OCI-LY1 (cell line): ENCODE measurements around the gene ADGB.

Experiments used
- H2AFZ ChIP-seq: fragments of 200-600 bp; sonication (generic), shearing (Covaris generic); 2 replicates; pipeline ENCODE4 v1.6.0; 2014; ENCODE audit warnings: antibody characterized with exemption, mild to moderate bottlenecking, low read length
- H3F3A ChIP-seq: fragments of 200-600 bp; sonication (generic), shearing (Covaris generic); 2 replicates; pipeline ENCODE4 v1.6.0; 2014; ENCODE audit warnings: mild to moderate bottlenecking, antibody characterized with exemption, low read length, moderate library complexity; ENCODE audit not compliant: insufficient read depth
- H3K27ac ChIP-seq: fragments of 200-600 bp; sonication (generic); 2 replicates; pipeline ENCODE4 v1.5.1; 2014; ENCODE audit warnings: low read length, mixed run types, mild to moderate bottlenecking, low read depth; ENCODE audit not compliant: poor library complexity, severe bottlenecking
- H3K27me3 ChIP-seq: fragments of 200-600 bp; sonication (generic); 2 replicates; pipeline ENCODE4 v1.6.0; 2014; ENCODE audit warnings: antibody characterized with exemption, mild to moderate bottlenecking, low read length, moderate library complexity; ENCODE audit not compliant: insufficient read depth
- H3K36me3 ChIP-seq: fragments of 200-600 bp; sonication (generic); 2 replicates; pipeline ENCODE4 v1.6.1; 2014; ENCODE audit warnings: mild to moderate bottlenecking, antibody characterized with exemption, low read length, moderate library complexity, mixed read lengths; ENCODE audit not compliant: insufficient read depth
- H3K4me1 ChIP-seq: fragments of 200-600 bp; sonication (generic); 2 replicates; pipeline ENCODE4 v1.5.1; 2014; ENCODE audit warnings: mild to moderate bottlenecking, low read length, moderate library complexity; ENCODE audit not compliant: insufficient read depth, severe bottlenecking
- H3K4me2 ChIP-seq: fragments of 200-600 bp; sonication (generic), shearing (Covaris generic); 2 replicates; pipeline ENCODE4 v1.6.1; 2014; ENCODE audit warnings: low read length
- H3K4me3 ChIP-seq: fragments of 200-600 bp; sonication (generic); 2 replicates; pipeline ENCODE4 v1.5.1; 2014; ENCODE audit warnings: low read length, low read depth, mild to moderate bottlenecking, mixed read lengths; ENCODE audit not compliant: poor library complexity, severe bottlenecking
- H3K79me2 ChIP-seq: fragments of 200-600 bp; shearing (Covaris generic); 2 replicates; pipeline ENCODE4 v1.6.1; 2016; ENCODE audit warnings: mixed run types, low read length, mixed read lengths; ENCODE audit not compliant: insufficient read depth
- H3K9ac ChIP-seq: fragments of 200-600 bp; sonication (generic), shearing (Covaris generic); 2 replicates; pipeline ENCODE4 v1.6.1; 2014; ENCODE audit warnings: mild to moderate bottlenecking, low read length, mixed read lengths
- H3K9me2 ChIP-seq: fragments of 200-600 bp; sonication (generic), shearing (Covaris generic); 2 replicates; pipeline ENCODE4 v1.6.1; 2014; ENCODE audit warnings: low read depth, mild to moderate bottlenecking, low read length, mixed read lengths
- H3K9me3 ChIP-seq: fragments of 200-600 bp; shearing (Covaris generic); 2 replicates; pipeline ENCODE4 v1.6.1; 2014; ENCODE audit warnings: low read length, mixed read lengths
- H4K20me1 ChIP-seq: fragments of 200-600 bp; sonication (generic), shearing (Covaris generic); 2 replicates; pipeline ENCODE4 v1.6.0; 2016; ENCODE audit warnings: mild to moderate bottlenecking, low read length; ENCODE audit not compliant: insufficient read depth
- EZH2 ChIP-seq: fragments of 200-600 bp; sonication (generic), shearing (Covaris generic); IDR thresholded peaks from 2 replicates; pipeline ENCODE4 v1.8.0; 2017; ENCODE audit warnings: borderline replicate concordance, mixed run types, mild to moderate bottlenecking, antibody characterized with exemption, low read length, moderate library complexity, mixed read lengths
- TF ChIP-seq, protein P1 (sequence below): fragments of 200-600 bp; sonication (generic), shearing (Covaris generic); IDR thresholded peaks from 2 replicates; pipeline ENCODE4 v1.5.1; 2017; ENCODE audit warnings: mild to moderate bottlenecking, antibody characterized with exemption, low read length, moderate library complexity, mixed read lengths

Gene ADGB

DNA sequence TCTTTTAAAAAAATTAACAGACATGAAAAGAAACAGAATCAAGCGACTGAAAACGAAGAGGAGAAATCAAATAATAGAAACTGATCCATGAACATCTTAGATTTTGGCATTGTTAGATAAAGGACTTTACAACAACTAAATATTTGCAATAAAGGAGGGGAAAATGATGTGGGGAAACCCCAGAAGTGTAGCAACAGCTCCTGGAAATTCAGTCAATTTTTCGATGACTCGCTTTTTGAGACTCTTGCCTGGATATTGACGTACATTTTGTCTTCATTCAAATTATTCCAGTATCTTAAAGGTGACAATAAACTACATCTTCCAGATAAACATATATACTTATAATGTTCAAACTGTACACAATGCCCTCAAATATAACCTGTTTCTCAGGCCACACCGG is 44.1 kb downstream of the ADGB start:
- H3K4me3 ChIP-seq = no peak overlapping the region
- no peaks in the 10 kb centered on the region for H4K20me1 ChIP-seq
- no peaks in the 10 kb centered on the region for H3K4me1 ChIP-seq
- H3K9me3 ChIP-seq = no peaks in the 10 kb centered on the region
- no peak overlapping the region for H3K9ac ChIP-seq
- H3K36me3 ChIP-seq = no peaks in the 10 kb centered on the region
- H3K27me3 ChIP-seq = no peaks in the 10 kb centered on the region
- TF ChIP-seq, protein P1, sequence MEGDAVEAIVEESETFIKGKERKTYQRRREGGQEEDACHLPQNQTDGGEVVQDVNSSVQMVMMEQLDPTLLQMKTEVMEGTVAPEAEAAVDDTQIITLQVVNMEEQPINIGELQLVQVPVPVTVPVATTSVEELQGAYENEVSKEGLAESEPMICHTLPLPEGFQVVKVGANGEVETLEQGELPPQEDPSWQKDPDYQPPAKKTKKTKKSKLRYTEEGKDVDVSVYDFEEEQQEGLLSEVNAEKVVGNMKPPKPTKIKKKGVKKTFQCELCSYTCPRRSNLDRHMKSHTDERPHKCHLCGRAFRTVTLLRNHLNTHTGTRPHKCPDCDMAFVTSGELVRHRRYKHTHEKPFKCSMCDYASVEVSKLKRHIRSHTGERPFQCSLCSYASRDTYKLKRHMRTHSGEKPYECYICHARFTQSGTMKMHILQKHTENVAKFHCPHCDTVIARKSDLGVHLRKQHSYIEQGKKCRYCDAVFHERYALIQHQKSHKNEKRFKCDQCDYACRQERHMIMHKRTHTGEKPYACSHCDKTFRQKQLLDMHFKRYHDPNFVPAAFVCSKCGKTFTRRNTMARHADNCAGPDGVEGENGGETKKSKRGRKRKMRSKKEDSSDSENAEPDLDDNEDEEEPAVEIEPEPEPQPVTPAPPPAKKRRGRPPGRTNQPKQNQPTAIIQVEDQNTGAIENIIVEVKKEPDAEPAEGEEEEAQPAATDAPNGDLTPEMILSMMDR = no peak
- TF ChIP-seq EZH2 = no peak
- H3K4me2 ChIP-seq = no peak overlapping the region
- H3K79me2 ChIP-seq = no peaks in the 10 kb centered on the region
- no peak overlapping the region for H2AFZ ChIP-seq
- no peaks in the 10 kb centered on the region for H3F3A ChIP-seq
- H3K9me2 ChIP-seq = no peaks in the 10 kb centered on the region
- no peak overlapping the region for H3K27ac ChIP-seq

DNA sequence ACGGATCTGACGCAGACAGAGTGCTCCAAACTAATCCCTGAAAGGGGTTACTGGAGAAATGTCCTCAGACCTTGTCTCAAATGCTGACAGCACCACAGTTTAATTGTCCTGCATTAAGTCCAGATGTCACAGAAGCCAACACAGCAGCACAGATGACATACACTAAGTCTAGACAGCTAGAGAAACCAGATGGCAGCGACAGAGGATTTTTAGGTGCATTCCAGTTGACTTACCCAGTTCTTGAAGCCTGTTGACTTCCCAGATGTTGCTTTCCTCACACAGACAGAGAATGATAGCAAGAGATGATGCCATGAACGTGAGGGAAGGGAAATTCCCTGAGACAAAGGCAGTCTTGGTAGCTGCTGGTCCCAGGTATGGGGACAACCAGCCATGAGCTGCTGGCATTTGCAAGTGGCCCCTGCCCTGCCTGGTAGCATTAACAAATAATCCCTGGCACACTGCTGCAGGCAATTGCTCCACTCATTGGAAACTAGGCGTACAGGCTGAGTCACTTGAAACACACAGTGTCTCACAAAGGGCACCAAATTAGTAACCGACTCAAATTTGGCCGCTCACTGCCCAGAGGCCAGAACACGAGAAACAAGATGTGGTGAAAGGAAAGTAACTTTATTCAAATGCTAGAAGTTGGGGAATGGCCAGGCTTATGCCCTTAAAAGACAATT is 52.2 kb downstream of the ADGB start:
- Histone ChIP-seq H3K9ac (no peak overlapping the region), H4K20me1 (no peaks in the 10 kb centered on the region), H3K27ac (no peak overlapping the region), H3K4me2 (no peak overlapping the region), H3K4me3 (no peak overlapping the region), H3F3A (no peaks in the 10 kb centered on the region), H2AFZ (no peak overlapping the region), H3K36me3 (no peaks in the 10 kb centered on the region), H3K27me3 (no peaks in the 10 kb centered on the region), H3K79me2 (no peaks in the 10 kb centered on the region), H3K9me3 (no peaks in the 10 kb centered on the region), H3K9me2 (no peaks in the 10 kb centered on the region), H3K4me1 (no peaks in the 10 kb centered on the region)
- no peak for TF ChIP-seq EZH2
- TF ChIP-seq, protein P1 = no peak

DNA sequence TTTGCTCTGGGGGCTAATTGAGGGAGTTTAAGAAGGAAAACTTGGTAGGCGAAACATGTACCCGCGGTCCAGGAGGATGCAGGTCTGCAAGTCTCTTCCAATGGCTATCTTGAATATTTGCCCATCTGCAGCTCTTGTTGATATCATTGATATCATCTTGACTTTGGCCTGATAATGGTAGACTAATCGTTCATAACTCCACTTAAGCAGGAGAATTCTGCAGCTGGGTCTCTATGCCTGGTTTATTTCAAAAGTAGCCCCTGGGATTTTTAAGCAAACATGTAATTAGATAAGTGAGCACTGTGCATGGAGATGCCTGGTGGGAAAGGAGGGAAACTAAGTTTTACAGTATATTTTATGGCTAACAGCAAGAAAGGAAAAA is 52.7 kb downstream of the ADGB start:
- Histone ChIP-seq H3K36me3 (no peaks in the 10 kb centered on the region), H3K9me2 (no peaks in the 10 kb centered on the region), H3K4me2 (no peak overlapping the region)

More for the DNA sequence above, 52.7 kb downstream of the ADGB start:
- Histone ChIP-seq H3K4me1 (no peaks in the 10 kb centered on the region), H2AFZ (no peak overlapping the region), H3K79me2 (no peaks in the 10 kb centered on the region), H3K4me3 (no peak overlapping the region), H3K9ac (no peak overlapping the region), H3K27me3 (no peaks in the 10 kb centered on the region), H3F3A (no peaks in the 10 kb centered on the region), H3K27ac (no peak overlapping the region), H3K9me3 (no peaks in the 10 kb centered on the region), H4K20me1 (no peaks in the 10 kb centered on the region)
- no peak for TF ChIP-seq EZH2
- TF ChIP-seq, protein P1 = no peak
